ENCODE data around the gene TMEM37. TPM values are rescaled to one million over a fixed set of nuclear protein-coding genes. Genes with fewer than 3 reads are reported as not detected.

The TMEM37 gene
- total RNA-seq, 1 experiment from 2014 or later, result 4.2 TPM

DNA sequence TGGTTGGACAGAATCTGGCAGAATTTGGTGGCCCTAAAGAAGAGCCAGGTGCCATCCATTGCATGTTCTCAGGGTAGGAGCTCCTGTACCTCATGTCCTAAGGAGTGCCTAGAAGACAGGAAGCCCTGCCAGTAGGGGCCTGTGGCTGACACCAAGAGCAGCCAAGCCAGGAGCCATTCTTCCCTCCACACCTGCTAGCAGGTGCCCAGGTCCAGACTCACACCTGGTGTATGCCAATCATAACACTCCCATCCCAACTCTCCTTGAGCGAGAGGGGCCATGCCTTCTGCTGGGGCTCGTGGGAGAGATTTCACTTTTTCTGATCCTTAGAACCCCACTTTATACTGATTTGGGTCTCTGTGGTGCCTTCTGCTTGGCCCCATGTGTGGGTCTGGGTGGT, 26.5 kb upstream of the TMEM37 start:
- H3K27me3 ChIP-seq (ENCODE audit: insufficient read depth, low read length), result no peaks in the 10 kb centered on the region
- no peak overlapping the region for H4K5ac ChIP-seq (ENCODE audit: insufficient read length, low read depth, low read length)
- H3K14ac ChIP-seq (ENCODE audit: insufficient read depth, low read length), result no peak overlapping the region
- H3K9ac ChIP-seq (ENCODE audit: extremely low read depth, insufficient read length, low read length), result no peak overlapping the region
- H3K4me1 ChIP-seq (ENCODE audit: insufficient read depth, low read length), result no peaks in the 10 kb centered on the region; the same call in 1 of the 2 replicates
- H3K18ac ChIP-seq (ENCODE audit: insufficient read length, low read depth, low read length), result no peak overlapping the region
- no peaks in the 10 kb centered on the region for H3K9me3 ChIP-seq (ENCODE audit: control insufficient read depth, low read depth, low read length)
- H3K27ac Mint-ChIP-seq, result no peak overlapping the region; a peak in 1 of 7 replicates
- no peaks in the 10 kb centered on the region for H3K23me2 ChIP-seq (ENCODE audit: insufficient read length, low read depth, low read length, poor library complexity, severe bottlenecking)
- H3K56ac ChIP-seq (ENCODE audit: insufficient read length, low read depth, low read length), result no peak overlapping the region
- H2BK120ac ChIP-seq (ENCODE audit: low read depth, low read length, poor library complexity, severe bottlenecking), result no peak overlapping the region
- H4K8ac ChIP-seq (replicated peaks; ENCODE audit: insufficient read length, low read depth, low read length), result no peak overlapping the region
- H2AK5ac ChIP-seq (ENCODE audit: insufficient read length, low read length), result no peak overlapping the region
- peaks cover 2% of the 10 kb centered on the region for H3K27me3 Mint-ChIP-seq (ENCODE audit: low read depth)
- no CpG with 5 or more reads among the region's 2 CpGs for WGBS (ENCODE audit: extremely low coverage, insufficient read length, low lambda C conversion rate)
- H4K91ac ChIP-seq (ENCODE audit: insufficient read length, low read depth, low read length), result no peak overlapping the region
- H3K9me3 Mint-ChIP-seq, result no peaks in the 10 kb centered on the region; a peak in 1 of 5 replicates
- no peak overlapping the region for H3K4me2 ChIP-seq (ENCODE audit: insufficient read depth, insufficient read length, low read length)
- no peak overlapping the region for H3K4me3 Mint-ChIP-seq
- H3K4me1 Mint-ChIP-seq, result peaks cover 5 to 6% of the 10 kb centered on the region in 2 experiments; a peak in 2 of 4 replicates
- H3K79me2 ChIP-seq (ENCODE audit: insufficient read depth, low read length), result no peaks in the 10 kb centered on the region
- H2BK12ac ChIP-seq (ENCODE audit: insufficient read length, low read depth, low read length), result no peak overlapping the region
- no peak for DNase-seq
- no peak overlapping the region for H2BK5ac ChIP-seq (ENCODE audit: insufficient read length, low read length)
- no peak overlapping the region for H2BK15ac ChIP-seq (ENCODE audit: low read depth, low read length)
- no peaks in the 10 kb centered on the region for H3K36me3 Mint-ChIP-seq (ENCODE audit: insufficient read depth in 1 of 3, low read depth in 3 of 3)
- TF ChIP-seq, protein P1, sequence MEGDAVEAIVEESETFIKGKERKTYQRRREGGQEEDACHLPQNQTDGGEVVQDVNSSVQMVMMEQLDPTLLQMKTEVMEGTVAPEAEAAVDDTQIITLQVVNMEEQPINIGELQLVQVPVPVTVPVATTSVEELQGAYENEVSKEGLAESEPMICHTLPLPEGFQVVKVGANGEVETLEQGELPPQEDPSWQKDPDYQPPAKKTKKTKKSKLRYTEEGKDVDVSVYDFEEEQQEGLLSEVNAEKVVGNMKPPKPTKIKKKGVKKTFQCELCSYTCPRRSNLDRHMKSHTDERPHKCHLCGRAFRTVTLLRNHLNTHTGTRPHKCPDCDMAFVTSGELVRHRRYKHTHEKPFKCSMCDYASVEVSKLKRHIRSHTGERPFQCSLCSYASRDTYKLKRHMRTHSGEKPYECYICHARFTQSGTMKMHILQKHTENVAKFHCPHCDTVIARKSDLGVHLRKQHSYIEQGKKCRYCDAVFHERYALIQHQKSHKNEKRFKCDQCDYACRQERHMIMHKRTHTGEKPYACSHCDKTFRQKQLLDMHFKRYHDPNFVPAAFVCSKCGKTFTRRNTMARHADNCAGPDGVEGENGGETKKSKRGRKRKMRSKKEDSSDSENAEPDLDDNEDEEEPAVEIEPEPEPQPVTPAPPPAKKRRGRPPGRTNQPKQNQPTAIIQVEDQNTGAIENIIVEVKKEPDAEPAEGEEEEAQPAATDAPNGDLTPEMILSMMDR (conservative IDR thresholded peaks at IDR 0.05), result no peak
- no peaks in the 10 kb centered on the region for H3K79me1 ChIP-seq (ENCODE audit: insufficient read depth, low read depth, low read length, poor library complexity, severe bottlenecking)
- H3K23ac ChIP-seq (ENCODE audit: insufficient read length, low read depth, low read length), result no peak overlapping the region
- H3K27ac ChIP-seq (ENCODE audit: insufficient read length, low read depth, low read length), result no peak overlapping the region
- no peak overlapping the region for H3K4ac ChIP-seq (ENCODE audit: low read depth, low read length)
- no peak overlapping the region for H2AFZ ChIP-seq (ENCODE audit: low read length)
- H2BK20ac ChIP-seq (ENCODE audit: low read depth, low read length, poor library complexity, severe bottlenecking), result no peak overlapping the region
- no peaks in the 10 kb centered on the region for H4K20me1 ChIP-seq (ENCODE audit: control insufficient read depth, insufficient read depth, insufficient read length)
- H3T11ph ChIP-seq (ENCODE audit: low read length), result no peak overlapping the region
